ENCODE measurements around the gene CUEDC1.

Gene CUEDC1

GRCh38 chr17:57957120-57957850, 2.1 kb upstream of the CUEDC1 start:
- no peak for DNase-seq

- no peak for DNase-seq
Observed at GRCh38 chr17:57956291-57957119, 1.3 kb upstream of the CUEDC1 start.

GRCh38 chr17:57954397-57955182, 622 bp downstream of the CUEDC1 start:
- no peak for DNase-seq

- DNase-seq = no peak
Observed at GRCh38 chr17:57953705-57954396, 1.4 kb downstream of the CUEDC1 start.

DNA sequence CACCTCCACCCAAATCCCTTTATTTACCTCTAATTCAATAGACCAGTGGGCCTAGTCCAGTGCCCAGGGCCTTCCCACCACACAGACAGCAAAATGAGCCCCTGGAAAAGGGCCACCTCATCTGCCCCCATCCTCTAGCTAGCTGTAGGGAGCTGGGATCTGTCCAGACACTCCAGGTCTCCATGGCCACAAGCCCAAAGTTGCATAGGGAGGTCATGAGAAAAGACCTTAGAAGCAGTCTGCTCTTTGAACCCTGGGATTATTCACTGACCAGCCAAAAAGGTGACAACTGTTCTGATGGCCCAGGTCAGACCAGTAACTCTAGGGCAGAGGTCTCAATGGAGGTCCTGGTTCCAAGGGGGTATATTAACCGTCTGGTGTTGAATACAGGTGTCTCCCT, 2.0 kb downstream of the CUEDC1 start:
- DNase-seq = no peak

DNA sequence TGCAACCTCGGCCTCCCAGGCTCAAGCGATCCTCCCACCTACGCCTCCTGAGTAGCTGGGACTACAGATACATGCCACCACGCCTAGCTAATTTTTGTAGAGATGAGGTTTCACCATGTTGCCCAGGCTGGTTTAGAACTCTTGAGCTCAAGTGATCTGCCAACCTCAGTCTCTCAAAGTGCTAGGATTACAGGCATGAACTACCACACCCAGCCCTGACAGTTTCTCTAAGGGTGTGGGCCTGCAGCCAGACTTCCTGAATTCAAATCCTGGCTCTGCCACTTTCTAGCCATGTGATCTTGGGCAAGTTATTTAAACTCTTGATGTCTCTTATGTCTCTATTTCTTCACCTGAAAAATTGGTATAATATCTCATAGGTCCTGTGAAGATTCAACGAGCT, 5.6 kb downstream of the CUEDC1 start:
- DNase-seq = peak; percentile 61 to 67

- peak; percentile 70 to 83 for DNase-seq
Observed at GRCh38 chr17:57948555-57949420, 6.4 kb downstream of the CUEDC1 start.

DNA sequence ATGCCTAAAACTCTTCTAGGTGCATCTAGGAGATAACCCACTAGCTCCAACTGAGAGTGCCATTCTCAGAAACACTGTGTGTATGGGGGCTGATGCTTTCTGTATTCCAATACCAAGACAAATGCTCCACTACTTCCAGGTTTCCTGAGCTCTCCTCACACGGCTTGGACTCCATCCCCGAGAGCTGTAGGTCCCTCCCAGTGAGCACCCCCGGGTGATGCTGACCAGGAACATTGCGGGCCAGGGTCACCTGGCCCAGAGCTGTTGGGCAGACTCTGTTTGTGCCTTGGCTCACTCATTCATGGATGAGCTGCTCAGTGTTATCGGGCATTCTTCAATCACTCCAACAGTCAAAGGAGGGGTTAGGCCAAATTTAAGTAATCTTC, 7.0 kb downstream of the CUEDC1 start:
- no peak for DNase-seq

DNA sequence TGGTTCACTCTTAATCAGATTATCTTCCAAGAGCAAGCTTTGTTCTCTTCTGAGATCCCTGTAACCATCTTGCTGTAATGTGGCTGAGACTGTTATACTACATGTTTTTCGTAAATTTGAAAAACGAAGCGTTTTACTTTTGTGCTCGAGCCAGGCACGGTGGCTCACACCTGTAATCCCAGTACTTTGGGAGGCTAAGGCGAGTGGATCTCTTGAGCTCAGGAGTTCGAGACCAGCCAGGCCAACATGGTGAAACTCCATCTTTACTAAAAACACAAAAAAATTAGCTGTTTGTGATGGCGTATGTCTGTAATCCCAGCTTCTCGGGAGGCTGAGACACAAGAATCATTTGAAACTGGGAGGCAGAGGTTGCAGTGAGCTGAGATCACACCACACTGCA, 7.8 kb downstream of the CUEDC1 start:
- DNase-seq = no peak

GRCh38 chr17:57946798-57947358, 8.3 kb downstream of the CUEDC1 start:
- DNase-seq = peak; percentile 84 to 95

- peak in 1 of 2 donors; percentile 29 for DNase-seq
Observed at GRCh38 chr17:57945996-57946797, 9.0 kb downstream of the CUEDC1 start.

GRCh38 chr17:57944908-57945307, 10.3 kb downstream of the CUEDC1 start:
- no peak for DNase-seq

GRCh38 chr17:57943645-57944044, 11.6 kb downstream of the CUEDC1 start:
- no peak for DNase-seq

- DNase-seq = peak; percentile 56 to 60
Observed at GRCh38 chr17:57943140-57943539, 12.1 kb downstream of the CUEDC1 start.

DNA sequence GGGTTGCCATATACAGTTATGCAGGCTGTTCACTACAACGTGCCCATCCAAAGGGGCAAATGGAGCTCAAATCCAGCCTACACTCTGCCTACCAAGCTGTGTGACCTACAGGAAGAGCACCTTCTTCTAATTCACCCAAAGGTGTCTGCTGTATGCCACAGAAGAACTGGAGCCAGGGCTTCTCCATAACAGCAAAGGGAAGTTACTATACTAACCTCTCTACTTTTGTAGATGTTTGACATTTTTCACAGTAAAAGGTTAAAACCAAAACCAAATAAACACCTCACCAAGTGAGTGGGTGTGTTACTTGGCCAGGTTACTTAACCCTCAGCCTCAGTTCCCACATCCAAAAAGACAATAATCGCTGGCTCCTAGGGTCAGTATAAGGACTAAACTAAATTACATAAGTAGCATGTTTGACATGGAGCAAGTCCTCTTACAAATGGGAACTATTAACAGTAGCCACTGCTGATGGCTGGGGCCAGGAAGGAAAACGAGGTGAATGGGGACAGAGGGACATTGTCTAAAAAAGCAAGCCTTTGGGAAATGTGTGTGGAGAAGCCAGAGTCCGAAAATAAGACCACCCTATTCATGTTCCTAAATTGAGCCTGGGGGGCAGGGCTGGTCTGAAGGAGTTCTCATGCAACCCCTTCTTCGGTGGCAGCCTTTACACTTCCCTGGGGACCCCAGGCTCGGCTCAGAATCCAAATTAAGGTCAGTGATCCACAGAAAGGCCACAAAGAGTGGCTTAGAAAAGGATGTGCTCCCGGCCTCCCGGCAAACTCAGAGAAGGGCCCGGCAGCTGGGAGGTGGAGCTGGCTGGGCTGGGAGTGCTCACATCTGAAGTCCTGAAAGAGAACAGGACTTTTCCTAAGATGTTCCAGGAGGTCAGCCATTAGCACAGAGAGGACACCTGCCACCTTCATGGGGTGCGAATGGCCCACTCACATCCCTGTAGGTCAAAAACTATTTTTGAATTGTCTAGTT, 13.5 kb downstream of the CUEDC1 start:
- DNase-seq = no peak

- no peak for DNase-seq
Observed at GRCh38 chr17:57940653-57941329, 14.4 kb downstream of the CUEDC1 start.

GRCh38 chr17:57940231-57940630, 15.0 kb downstream of the CUEDC1 start:
- no peak for DNase-seq

- peak; percentile 63 to 72 for DNase-seq
Observed at GRCh38 chr17:57939797-57940196, 15.4 kb downstream of the CUEDC1 start.

GRCh38 chr17:57938061-57938502, 17.1 kb downstream of the CUEDC1 start:
- DNase-seq = no peak
